SU-DHL-6 (cell line): Measurements from ENCODE around the gene DNAH14.

Experiments
- H2AFZ ChIP-seq: fragments of 200-600 bp; sonication (generic); 2 replicates; pipeline ENCODE4 v1.6.1; 2014; ENCODE audit warnings: low read depth, mild to moderate bottlenecking, moderate library complexity, mixed read lengths, antibody characterized with exemption, low read length; ENCODE audit not compliant: severe bottlenecking
- H3F3A ChIP-seq: fragments of 200-600 bp; shearing (Covaris generic); 2 replicates; pipeline ENCODE4 v1.6.0; 2016; ENCODE audit warnings: antibody characterized with exemption, mild to moderate bottlenecking; ENCODE audit not compliant: insufficient read depth
- H3K27ac ChIP-seq: fragments of 200-600 bp; sonication (generic); 2 replicates; pipeline ENCODE4 v1.5.1; 2016; ENCODE audit warnings: low read depth, mild to moderate bottlenecking, low read length, moderate library complexity, mixed read lengths
- H3K27me3 ChIP-seq: fragments of 200-600 bp; sonication (generic), shearing (Covaris generic); 2 replicates; pipeline ENCODE4 v1.6.0; 2014; ENCODE audit warnings: mild to moderate bottlenecking, low read length
- H3K36me3 ChIP-seq: fragments of 200-600 bp; sonication (generic); 2 replicates; pipeline ENCODE4 v1.6.1; 2014; ENCODE audit warnings: mild to moderate bottlenecking, low read length, mixed read lengths
- H3K4me2 ChIP-seq: fragments of 300-600, 200-600 bp; shearing (Covaris generic), sonication (generic); 2 replicates; pipeline ENCODE4 v1.6.0; 2014; ENCODE audit warnings: low read length, low read depth, mild to moderate bottlenecking; ENCODE audit not compliant: poor library complexity, severe bottlenecking
- H3K4me3 ChIP-seq: fragments of 200-600 bp; sonication (generic); 2 replicates; pipeline ENCODE4 v1.5.1; 2014; ENCODE audit warnings: antibody characterized with exemption, low read length, mild to moderate bottlenecking, mixed read lengths; ENCODE audit not compliant: insufficient read depth, poor library complexity, severe bottlenecking
- H3K79me2 ChIP-seq: fragments of 200-600 bp; sonication (generic); 2 replicates; pipeline ENCODE4 v1.6.1; 2014; ENCODE audit warnings: mild to moderate bottlenecking, low read length, moderate library complexity; ENCODE audit not compliant: insufficient read depth
- H3K9ac ChIP-seq: fragments of 200-600 bp; sonication (generic); 2 replicates; pipeline ENCODE4 v1.7.0; 2014; ENCODE audit warnings: mild to moderate bottlenecking, low read length
- H3K9me2 ChIP-seq: fragments of 200-600 bp; sonication (generic); replicated peaks from 2 replicates; pipeline ENCODE4 v1.6.1; 2014; ENCODE audit warnings: low read length; ENCODE audit not compliant: insufficient read depth
- H3K9me3 ChIP-seq: fragments of 200-600 bp; sonication (generic); 2 replicates; pipeline ENCODE4 v1.6.1; 2014; ENCODE audit warnings: low read length, mixed read lengths; ENCODE audit not compliant: insufficient read depth
- H4K20me1 ChIP-seq: fragments of 200-600 bp; sonication (generic); 2 replicates; pipeline ENCODE4 v1.6.1; 2014; ENCODE audit warnings: low read depth, mild to moderate bottlenecking, antibody characterized with exemption, low read length, moderate library complexity, mixed read lengths
- EZH2phosphoT487 ChIP-seq: fragments of 200-600 bp; sonication (generic), shearing (Covaris generic); conservative IDR thresholded peaks from 2 replicates; pipeline ENCODE4 v1.6.1; 2018; ENCODE audit warnings: mild to moderate bottlenecking, antibody characterized with exemption, low read length, moderate library complexity, mixed read lengths
- TF ChIP-seq, protein P1 (sequence below): fragments of 200-600 bp; sonication (generic); IDR thresholded peaks from one replicate; pipeline ENCODE4 v1.5.1; 2017; ENCODE audit warnings: antibody characterized with exemption, mild to moderate bottlenecking, low read length, moderate library complexity; ENCODE audit not compliant: insufficient read depth, poor library complexity, severe bottlenecking

DNAH14 gene

DNA sequence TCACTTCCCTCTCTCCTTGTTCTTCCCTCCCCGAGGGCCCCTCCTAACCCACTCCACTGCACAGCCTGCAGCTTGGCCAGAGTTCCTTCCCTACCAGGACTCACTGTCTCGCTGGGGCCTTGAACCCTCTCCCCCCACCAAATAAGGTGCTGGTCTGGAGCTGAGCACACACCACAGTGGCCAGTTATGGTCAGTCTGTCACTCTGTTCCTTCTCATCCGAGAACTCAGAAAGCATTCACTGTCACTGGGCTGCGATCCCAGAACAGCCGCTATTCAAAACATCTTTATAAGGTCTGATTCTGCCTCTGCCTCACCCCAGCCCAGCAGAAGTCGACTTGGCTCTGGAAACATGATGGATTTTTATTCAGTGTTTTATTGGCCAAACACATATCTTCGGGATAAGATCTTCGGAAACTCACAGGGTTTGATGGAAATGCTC, 518.2 kb downstream of the DNAH14 start:
- no peak for TF ChIP-seq EZH2phosphoT487
- TF ChIP-seq, protein P1, sequence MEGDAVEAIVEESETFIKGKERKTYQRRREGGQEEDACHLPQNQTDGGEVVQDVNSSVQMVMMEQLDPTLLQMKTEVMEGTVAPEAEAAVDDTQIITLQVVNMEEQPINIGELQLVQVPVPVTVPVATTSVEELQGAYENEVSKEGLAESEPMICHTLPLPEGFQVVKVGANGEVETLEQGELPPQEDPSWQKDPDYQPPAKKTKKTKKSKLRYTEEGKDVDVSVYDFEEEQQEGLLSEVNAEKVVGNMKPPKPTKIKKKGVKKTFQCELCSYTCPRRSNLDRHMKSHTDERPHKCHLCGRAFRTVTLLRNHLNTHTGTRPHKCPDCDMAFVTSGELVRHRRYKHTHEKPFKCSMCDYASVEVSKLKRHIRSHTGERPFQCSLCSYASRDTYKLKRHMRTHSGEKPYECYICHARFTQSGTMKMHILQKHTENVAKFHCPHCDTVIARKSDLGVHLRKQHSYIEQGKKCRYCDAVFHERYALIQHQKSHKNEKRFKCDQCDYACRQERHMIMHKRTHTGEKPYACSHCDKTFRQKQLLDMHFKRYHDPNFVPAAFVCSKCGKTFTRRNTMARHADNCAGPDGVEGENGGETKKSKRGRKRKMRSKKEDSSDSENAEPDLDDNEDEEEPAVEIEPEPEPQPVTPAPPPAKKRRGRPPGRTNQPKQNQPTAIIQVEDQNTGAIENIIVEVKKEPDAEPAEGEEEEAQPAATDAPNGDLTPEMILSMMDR, result no peak
- no peak overlapping the region for H3K4me3 ChIP-seq
- no peak overlapping the region for H3K9ac ChIP-seq
- H3K9me3 ChIP-seq, result no peaks in the 10 kb centered on the region
- no peak overlapping the region for H3K27ac ChIP-seq
- H3K79me2 ChIP-seq, result no peaks in the 10 kb centered on the region
- no peaks in the 10 kb centered on the region for H3K9me2 ChIP-seq
- no peak overlapping the region for H2AFZ ChIP-seq
- no peaks in the 10 kb centered on the region for H3K27me3 ChIP-seq
- H4K20me1 ChIP-seq, result no peaks in the 10 kb centered on the region
- H3K36me3 ChIP-seq, result no peaks in the 10 kb centered on the region
- H3K4me2 ChIP-seq, result no peak overlapping the region
- H3F3A ChIP-seq, result no peaks in the 10 kb centered on the region

DNA sequence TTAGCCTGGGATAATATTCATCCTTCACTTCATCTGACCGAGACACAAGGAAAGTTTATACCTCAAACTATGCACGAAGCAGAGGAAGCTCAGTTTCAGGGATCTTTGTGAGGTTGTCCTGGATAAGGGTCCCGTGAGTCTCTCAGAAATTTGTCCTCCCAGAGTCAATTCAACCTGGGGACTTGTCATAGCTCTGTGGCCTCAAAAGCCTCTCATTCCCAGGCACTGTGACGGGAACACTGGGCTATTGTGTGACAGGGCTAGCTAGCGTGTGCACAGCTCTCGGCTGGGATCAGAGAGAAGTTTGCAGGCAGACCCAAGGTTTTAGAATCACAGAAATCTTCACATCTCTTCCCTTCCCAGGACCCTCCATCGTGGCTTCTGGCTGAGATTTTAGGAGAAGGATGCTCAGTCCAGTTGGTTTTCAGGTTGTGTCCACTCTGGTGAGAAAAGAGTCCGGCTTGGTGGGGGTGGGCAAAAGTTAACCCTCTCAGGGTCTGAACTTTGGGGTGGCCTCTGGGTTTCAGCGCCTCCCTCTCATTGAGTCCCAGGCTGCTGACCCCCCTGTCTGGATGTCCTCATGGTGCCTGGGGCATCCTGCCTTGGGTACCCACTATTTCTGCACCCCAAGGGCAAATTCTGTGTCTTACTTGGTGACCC, 518.8 kb downstream of the DNAH14 start:
- no peak overlapping the region for H3K27ac ChIP-seq
- TF ChIP-seq EZH2phosphoT487, result no peak
- TF ChIP-seq, protein P1, result no peak
- no peak overlapping the region for H2AFZ ChIP-seq
- H3F3A ChIP-seq, result no peaks in the 10 kb centered on the region
- no peaks in the 10 kb centered on the region for H3K79me2 ChIP-seq
- no peak overlapping the region for H3K9ac ChIP-seq
- H3K36me3 ChIP-seq, result no peaks in the 10 kb centered on the region
- H3K4me3 ChIP-seq, result no peak overlapping the region
- no peaks in the 10 kb centered on the region for H3K9me3 ChIP-seq
- H4K20me1 ChIP-seq, result no peaks in the 10 kb centered on the region
- no peaks in the 10 kb centered on the region for H3K27me3 ChIP-seq
- H3K4me2 ChIP-seq, result no peak overlapping the region
- no peaks in the 10 kb centered on the region for H3K9me2 ChIP-seq
